ENCODE results near the gene TIMM29.

- TF ChIP-seq CTCF (conservative IDR thresholded peaks at IDR 0.05; ENCODE audit: low read length): no peak
- no peak for TF ChIP-seq EZH2phosphoT487 (IDR thresholded peaks at IDR 0.05; ENCODE audit: borderline replicate concordance, low read depth, low read length)
Observed at GRCh38 chr19:10968527-10969135, 40.0 kb downstream of the TIMM29 start.
